Thoracic aorta (tissue), 2 donors: Measurements from ENCODE around the gene CRIP2. TPM values are rescaled to one million over a fixed set of nuclear protein-coding genes. Genes with fewer than 3 reads are reported as not detected.

Source experiments
- ATAC-seq: fragments of 150-250 bp; one replicate; pipeline ENCODE4 v1.8.0; 2017; ENCODE audit warnings: low read depth; ENCODE audit not compliant: insufficient number of reproducible peaks, low FRiP score
- DNase-seq: peaks from one replicate; pipeline ENCODE4 v3.0.0-alpha.2; 2020; ENCODE audit warnings: low spot score
- H3K27ac ChIP-seq, 2 donors: fragments of 200-600 bp; sonication (generic); 1 replicate in 1 of 2; 2 replicates in 1 of 2; pipeline ENCODE4 v1.5.1; 2016; ENCODE audit warnings: mild to moderate bottlenecking in 2 of 2, moderate library complexity in 2 of 2
- H3K27me3 ChIP-seq: fragments of 200-600 bp; sonication (generic); replicated peaks from 2 replicates; pipeline ENCODE4 v1.6.0; 2016; ENCODE audit warnings: mild to moderate bottlenecking; ENCODE audit not compliant: insufficient read depth
- H3K36me3 ChIP-seq: fragments of 200-600 bp; sonication (generic); one replicate; pipeline ENCODE4 v1.5.1; 2016
- H3K4me1 ChIP-seq, 2 donors: fragments of 200-600 bp; sonication (generic); 1 replicate in 1 of 2; 2 replicates in 1 of 2; pipeline versions ENCODE4 v1.5.1 to v1.6.0; 2016; ENCODE audit warnings: low read depth in 2 of 2, mild to moderate bottlenecking in 1 of 2; ENCODE audit not compliant: control insufficient read depth in 1 of 2
- H3K4me3 ChIP-seq: fragments of 200-600 bp; sonication (generic); 2 replicates; pipeline ENCODE4 v1.5.1; 2016; ENCODE audit warnings: mild to moderate bottlenecking
- H3K9me3 ChIP-seq: fragments of 200-600 bp; sonication (generic); 2 replicates; pipeline ENCODE4 v1.5.1; 2016
- CTCF ChIP-seq: fragments of 200-600 bp; sonication (generic); IDR thresholded peaks from one replicate; pipeline ENCODE4 v1.5.1; 2019; ENCODE audit warnings: antibody characterized with exemption
- total RNA-seq, 2 donors: library from RNA; depleted of rRNA; stranded (reverse); fragments of >200 nt; gene quantifications; one replicate each; pipeline versions ENCODE4 v1.1.0 to v1.2.3, GENCODE V29; 2016

CRIP2 gene
- total RNA-seq, 2 donors from 2014 or later, result 307 to 748 TPM

DNA sequence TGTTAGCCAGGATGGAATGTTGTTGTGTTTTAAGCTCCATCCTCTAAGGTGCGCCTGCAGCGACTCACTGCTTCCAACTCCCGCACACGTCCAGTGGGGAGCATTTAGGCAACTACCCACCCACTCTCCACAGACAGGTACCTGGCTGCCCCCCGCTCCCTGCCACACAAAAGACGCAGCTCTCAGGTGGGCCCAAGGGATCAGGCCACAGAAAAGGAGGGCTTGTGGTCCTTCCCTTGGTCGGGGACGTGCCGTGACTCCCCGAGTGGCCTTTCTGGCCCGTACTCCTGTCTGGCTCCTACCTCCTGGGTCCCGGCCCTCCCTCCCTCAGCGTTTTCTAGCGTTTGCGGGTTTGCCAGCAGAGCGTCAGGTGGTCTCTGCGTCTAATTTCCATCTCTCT lies 32.6 kb downstream of the CRIP2 start:
- no peaks in the 10 kb centered on the region for H3K27me3 ChIP-seq
- H3K36me3 ChIP-seq, result no peaks in the 10 kb centered on the region
- DNase-seq, result no peak
- H3K4me1 ChIP-seq, result no peaks in the 10 kb centered on the region
- H3K9me3 ChIP-seq, result no peaks in the 10 kb centered on the region
- no peak for ATAC-seq
- no peak overlapping the region for H3K27ac ChIP-seq
- H3K4me3 ChIP-seq, result no peak overlapping the region
- no peak for TF ChIP-seq CTCF

- no peak for TF ChIP-seq CTCF
- no peak overlapping the region for H3K4me3 ChIP-seq
- ATAC-seq, result no peak
- no peaks in the 10 kb centered on the region for H3K27me3 ChIP-seq
- H3K36me3 ChIP-seq, result no peaks in the 10 kb centered on the region
- DNase-seq, result no peak
- no peaks in the 10 kb centered on the region for H3K4me1 ChIP-seq
- H3K27ac ChIP-seq, result no peak overlapping the region
- H3K9me3 ChIP-seq, result no peaks in the 10 kb centered on the region
Measured at GRCh38 chr14:105508069-105508468, 33.4 kb downstream of the CRIP2 start.

DNA sequence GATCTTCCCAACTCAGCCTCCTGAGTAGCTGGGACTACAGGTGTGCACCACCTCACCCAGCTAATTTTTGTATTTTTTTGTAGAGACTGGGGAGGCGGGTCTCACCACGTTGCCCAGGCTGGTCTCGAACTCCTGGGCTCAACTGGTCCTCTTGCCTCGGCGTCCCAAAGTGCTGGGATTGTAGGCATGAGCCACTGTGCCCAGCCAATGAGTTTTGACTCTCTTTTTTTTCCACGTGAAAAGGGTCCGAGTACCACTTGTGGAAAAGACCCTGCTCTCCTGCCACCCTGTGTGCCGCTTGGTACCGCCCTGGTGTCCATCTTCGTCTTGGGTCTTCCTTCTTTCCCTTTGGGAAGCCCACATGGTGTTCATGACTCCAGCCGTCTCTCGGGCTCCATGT lies 34.0 kb downstream of the CRIP2 start:
- Histone ChIP-seq H3K27me3 (no peaks in the 10 kb centered on the region), H3K27ac (no peak overlapping the region), H3K36me3 (no peaks in the 10 kb centered on the region), H3K4me3 (no peak overlapping the region), H3K4me1 (no peaks in the 10 kb centered on the region), H3K9me3 (no peaks in the 10 kb centered on the region)
- DNase-seq (no peak), ATAC-seq (no peak)
- TF ChIP-seq CTCF, result no peak

DNA sequence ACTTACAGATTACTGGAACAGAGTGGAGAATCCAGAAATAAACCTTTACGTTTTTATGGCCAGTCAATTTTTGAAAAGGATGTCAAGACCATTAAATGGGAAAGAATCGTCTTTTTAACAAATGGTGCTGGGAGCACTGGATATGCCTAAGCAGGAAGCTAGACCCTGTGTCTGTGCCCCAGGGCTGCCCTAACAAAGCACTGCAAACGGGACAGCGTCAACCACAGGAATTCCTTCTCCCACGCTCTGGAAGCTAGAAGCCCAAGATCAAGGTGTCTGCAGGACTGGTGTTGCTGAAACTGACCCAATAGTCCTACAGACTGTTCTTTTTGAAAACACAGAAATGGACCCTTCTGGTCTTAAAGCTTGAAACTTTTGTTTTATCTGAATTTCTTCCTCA lies 42.5 kb downstream of the CRIP2 start:
- H3K27ac ChIP-seq, result no peak overlapping the region
- TF ChIP-seq CTCF, result no peak
- no peaks in the 10 kb centered on the region for H3K4me1 ChIP-seq
- no peaks in the 10 kb centered on the region for H3K36me3 ChIP-seq
- ATAC-seq (no peak), DNase-seq (no peak)
- no peaks in the 10 kb centered on the region for H3K27me3 ChIP-seq
- no peaks in the 10 kb centered on the region for H3K9me3 ChIP-seq
- no peak overlapping the region for H3K4me3 ChIP-seq

DNA sequence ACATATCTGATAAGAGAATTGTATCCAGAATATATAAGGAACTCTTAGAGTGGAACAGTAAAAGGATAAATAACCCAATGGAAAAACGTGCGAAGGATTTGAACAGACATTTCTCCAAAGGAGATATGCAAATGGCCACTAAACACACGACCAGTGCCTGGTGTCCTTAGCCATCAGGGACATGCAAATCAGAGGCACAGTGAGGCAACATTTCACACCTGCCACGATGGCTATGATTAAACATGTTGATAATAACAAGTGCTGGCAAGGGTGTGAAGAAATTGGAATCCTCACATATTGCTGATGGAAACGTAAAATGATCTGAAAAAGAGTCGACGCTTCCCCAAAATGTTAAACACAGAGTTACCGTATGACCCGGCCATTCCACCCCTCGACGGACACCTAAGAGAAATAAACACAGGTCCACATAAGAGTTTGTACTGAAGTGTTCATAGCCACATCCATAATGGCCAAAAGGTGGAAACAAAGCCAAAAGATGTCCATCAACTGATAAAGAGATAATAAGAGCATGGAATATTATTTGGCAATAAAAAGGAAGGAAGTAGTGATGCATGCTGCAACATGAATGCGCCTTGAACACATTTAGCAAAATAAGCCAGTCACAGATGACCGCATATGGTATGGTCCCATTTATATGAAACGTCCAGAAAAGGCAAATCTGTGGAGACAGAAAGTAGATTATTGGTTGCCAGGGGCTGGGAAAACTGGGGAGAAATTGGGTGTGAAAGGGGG lies 45.5 kb downstream of the CRIP2 start:
- H3K4me1 ChIP-seq, result no peaks in the 10 kb centered on the region

More for the DNA sequence above, 45.5 kb downstream of the CRIP2 start:
- H3K36me3 ChIP-seq, result no peaks in the 10 kb centered on the region
- no peaks in the 10 kb centered on the region for H3K9me3 ChIP-seq
- no peak overlapping the region for H3K4me3 ChIP-seq
- ATAC-seq, result no peak
- DNase-seq, result no peak
- no peak for TF ChIP-seq CTCF
- H3K27ac ChIP-seq, result no peak overlapping the region
- no peaks in the 10 kb centered on the region for H3K27me3 ChIP-seq
